ENCODE measurements around the gene BTBD19.

DNA sequence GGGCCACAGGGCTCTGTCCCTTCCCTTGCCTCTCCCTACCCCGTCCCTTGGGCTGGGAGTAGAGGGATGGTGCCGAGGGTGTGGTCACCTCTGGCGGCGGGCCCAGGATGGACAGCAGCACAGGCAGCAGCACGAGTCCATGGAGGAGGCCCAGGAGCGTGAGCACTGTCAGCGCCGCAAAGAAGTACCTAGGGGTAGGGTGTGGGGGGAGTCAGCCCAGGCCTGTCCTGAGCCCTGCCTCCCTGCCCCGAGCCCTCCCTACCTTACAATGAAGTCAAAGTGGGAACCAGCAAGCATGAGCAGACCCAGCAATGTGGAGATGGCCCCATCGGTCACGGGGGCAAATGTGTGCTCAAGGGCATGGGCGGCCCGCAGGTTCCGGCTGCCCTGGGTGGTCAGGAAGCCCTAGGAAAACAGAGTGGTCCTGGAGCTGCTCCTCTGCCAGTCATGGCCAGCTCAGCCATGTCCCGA, 14.7 kb downstream of the BTBD19 start:
- TF ChIP-seq CTCF (IDR thresholded peaks at IDR 0.05) (no peak), POLR2A (IDR thresholded peaks at IDR 0.05) (no peak)
